Measurements from ENCODE around the gene CCDC157. TPM values are rescaled to one million over a fixed set of nuclear protein-coding genes. Genes with fewer than 3 reads are reported as not detected.
A peak's percentile ranks its signal among the peaks of the same experiment; 100 is the strongest.

The CCDC157 gene
- total and polyA plus RNA-seq, 9 of the 15 experiments (the other 6 are each of a cell fraction or from before 2014, with no cell fraction given), result 0.04 to 1.3 (median 0.68) TPM

DNA sequence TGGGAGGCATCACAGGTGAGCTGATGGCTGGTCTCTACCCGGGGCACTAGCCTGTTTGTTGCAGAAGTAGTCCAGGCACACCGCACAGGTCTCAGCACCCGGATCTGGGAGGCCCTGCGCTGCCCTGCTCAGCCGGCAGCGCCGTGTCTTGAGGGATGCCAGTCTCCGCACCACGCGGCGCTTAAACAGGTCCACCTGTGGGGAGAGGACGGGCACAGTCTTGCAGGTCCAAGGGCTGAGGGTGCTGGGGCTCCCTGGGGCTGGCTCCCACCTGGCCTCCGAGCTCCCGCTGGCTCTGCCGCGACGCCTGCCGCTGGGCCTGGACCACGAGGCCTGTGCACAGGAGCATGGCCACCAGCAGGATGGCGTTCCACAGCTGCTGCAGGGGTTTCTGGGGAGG, 23.2 kb downstream of the CCDC157 start:
- BruUV-seq (replicated peaks), result no TSS peak
- H3K9me3 ChIP-seq (replicated peaks; ENCODE audit: control insufficient read depth, insufficient read depth, low read depth, low read length), result no peaks in the 10 kb centered on the region
- in situ Hi-C loops (cut with MboI) (loop anchor here (25.0 kb wide), 1 partner anchor 268 kb away; no protein-coding TSS in a partner anchor), intact Hi-C loops (cut with micrococcal nuclease) (no loop called here)
- no peaks in the 10 kb centered on the region for H3K9me1 ChIP-seq (ENCODE audit: control insufficient read depth, insufficient read depth, low read length)
- H3K27ac ChIP-seq (ENCODE audit: extremely low read depth, low read depth, low read length), result no peak overlapping the region
- peaks cover 0 to 4% of the 10 kb centered on the region in 2 experiments; a peak in 2 of 5 replicates for H3K4me1 ChIP-seq (replicated peaks in 1 of 2; ENCODE audit: control insufficient read depth in 2 of 2, insufficient read depth in 2 of 2, low read length in 2 of 2)
- no peaks in the 10 kb centered on the region for H3K27me3 ChIP-seq (ENCODE audit: control insufficient read depth in 2 of 2, insufficient read depth in 2 of 2, low read length in 2 of 2)
- peak overlapping the region in 1 of 2 experiments; percentile 26; a peak in 1 of 4 replicates for H3K9ac ChIP-seq (ENCODE audit: insufficient read depth in 1 of 2, low read depth in 2 of 2, low read length in 2 of 2)
- H4K20me1 ChIP-seq (replicated peaks; ENCODE audit: control insufficient read depth, insufficient read depth, low read length), result no peaks in the 10 kb centered on the region
- CTCF ChIA-PET (ENCODE audit: low intra/inter-chr PET ratio), result no interaction called here
- H3K36me3 ChIP-seq (ENCODE audit: control insufficient read depth, insufficient read depth, low read length), result no peaks in the 10 kb centered on the region
- H3K79me2 ChIP-seq (ENCODE audit: control insufficient read depth, insufficient read depth, low read length), result no peaks in the 10 kb centered on the region
- H3K4me2 ChIP-seq (ENCODE audit: insufficient read depth, low read length), result no peak overlapping the region
- no peak overlapping the region for H3K4me3 ChIP-seq
- WGBS (ENCODE audit: insufficient coverage, low coverage, missing lambda C conversion rate), result 95% methylated on average over 4 of the region's 20 CpGs
- POLR2A ChIA-PET, result interaction anchor here (0.6 kb wide), 1 partner anchor 105 kb away, joined by 3 read pairs; no protein-coding TSS in a partner anchor
- no peak for DNase-seq (ENCODE audit: extremely low read depth in 1 of 4, low spot score in 3 of 4)
- FAIRE-seq, result no peak
- ATAC-seq, result no peak
- H2AFZ ChIP-seq (ENCODE audit: low read depth, low read length), result no peak overlapping the region
- TF ChIP-seq CBX1 (IDR thresholded peaks at IDR 0.05; ENCODE audit: low read depth), result no peak
- no peak for TF ChIP-seq ZNF707 (CRISPR knock-in tag; conservative IDR thresholded peaks at IDR 0.05)
- no peak for TF ChIP-seq RBM17 (IDR thresholded peaks at IDR 0.05; ENCODE audit: borderline replicate concordance, low read depth, low read length)
- TF ChIP-seq, protein P1, sequence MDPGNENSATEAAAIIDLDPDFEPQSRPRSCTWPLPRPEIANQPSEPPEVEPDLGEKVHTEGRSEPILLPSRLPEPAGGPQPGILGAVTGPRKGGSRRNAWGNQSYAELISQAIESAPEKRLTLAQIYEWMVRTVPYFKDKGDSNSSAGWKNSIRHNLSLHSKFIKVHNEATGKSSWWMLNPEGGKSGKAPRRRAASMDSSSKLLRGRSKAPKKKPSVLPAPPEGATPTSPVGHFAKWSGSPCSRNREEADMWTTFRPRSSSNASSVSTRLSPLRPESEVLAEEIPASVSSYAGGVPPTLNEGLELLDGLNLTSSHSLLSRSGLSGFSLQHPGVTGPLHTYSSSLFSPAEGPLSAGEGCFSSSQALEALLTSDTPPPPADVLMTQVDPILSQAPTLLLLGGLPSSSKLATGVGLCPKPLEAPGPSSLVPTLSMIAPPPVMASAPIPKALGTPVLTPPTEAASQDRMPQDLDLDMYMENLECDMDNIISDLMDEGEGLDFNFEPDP (CRISPR knock-in tag; IDR thresholded peaks at IDR 0.05), result no peak
- TF ChIP-seq ETV5 (CRISPR knock-in tag; IDR thresholded peaks at IDR 0.05; ENCODE audit: low read depth), result no peak
- TF ChIP-seq MECOM (CRISPR knock-in tag; IDR thresholded peaks at IDR 0.05), result no peak
- TF ChIP-seq CC2D1A (IDR thresholded peaks at IDR 0.05), result no peak
- TF ChIP-seq PPARD (CRISPR knock-in tag; IDR thresholded peaks at IDR 0.05), result no peak
- TF ChIP-seq, protein P2, sequence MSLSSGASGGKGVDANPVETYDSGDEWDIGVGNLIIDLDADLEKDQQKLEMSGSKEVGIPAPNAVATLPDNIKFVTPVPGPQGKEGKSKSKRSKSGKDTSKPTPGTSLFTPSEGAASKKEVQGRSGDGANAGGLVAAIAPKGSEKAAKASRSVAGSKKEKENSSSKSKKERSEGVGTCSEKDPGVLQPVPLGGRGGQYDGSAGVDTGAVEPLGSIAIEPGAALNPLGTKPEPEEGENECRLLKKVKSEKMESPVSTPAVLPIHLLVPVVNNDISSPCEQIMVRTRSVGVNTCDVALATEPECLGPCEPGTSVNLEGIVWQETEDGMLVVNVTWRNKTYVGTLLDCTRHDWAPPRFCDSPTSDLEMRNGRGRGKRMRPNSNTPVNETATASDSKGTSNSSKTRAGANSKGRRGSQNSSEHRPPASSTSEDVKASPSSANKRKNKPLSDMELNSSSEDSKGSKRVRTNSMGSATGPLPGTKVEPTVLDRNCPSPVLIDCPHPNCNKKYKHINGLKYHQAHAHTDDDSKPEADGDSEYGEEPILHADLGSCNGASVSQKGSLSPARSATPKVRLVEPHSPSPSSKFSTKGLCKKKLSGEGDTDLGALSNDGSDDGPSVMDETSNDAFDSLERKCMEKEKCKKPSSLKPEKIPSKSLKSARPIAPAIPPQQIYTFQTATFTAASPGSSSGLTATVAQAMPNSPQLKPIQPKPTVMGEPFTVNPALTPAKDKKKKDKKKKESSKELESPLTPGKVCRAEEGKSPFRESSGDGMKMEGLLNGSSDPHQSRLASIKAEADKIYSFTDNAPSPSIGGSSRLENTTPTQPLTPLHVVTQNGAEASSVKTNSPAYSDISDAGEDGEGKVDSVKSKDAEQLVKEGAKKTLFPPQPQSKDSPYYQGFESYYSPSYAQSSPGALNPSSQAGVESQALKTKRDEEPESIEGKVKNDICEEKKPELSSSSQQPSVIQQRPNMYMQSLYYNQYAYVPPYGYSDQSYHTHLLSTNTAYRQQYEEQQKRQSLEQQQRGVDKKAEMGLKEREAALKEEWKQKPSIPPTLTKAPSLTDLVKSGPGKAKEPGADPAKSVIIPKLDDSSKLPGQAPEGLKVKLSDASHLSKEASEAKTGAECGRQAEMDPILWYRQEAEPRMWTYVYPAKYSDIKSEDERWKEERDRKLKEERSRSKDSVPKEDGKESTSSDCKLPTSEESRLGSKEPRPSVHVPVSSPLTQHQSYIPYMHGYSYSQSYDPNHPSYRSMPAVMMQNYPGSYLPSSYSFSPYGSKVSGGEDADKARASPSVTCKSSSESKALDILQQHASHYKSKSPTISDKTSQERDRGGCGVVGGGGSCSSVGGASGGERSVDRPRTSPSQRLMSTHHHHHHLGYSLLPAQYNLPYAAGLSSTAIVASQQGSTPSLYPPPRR (CRISPR knock-in tag; IDR thresholded peaks at IDR 0.05; ENCODE audit: borderline replicate concordance), result no peak
- TF ChIP-seq, protein P3, sequence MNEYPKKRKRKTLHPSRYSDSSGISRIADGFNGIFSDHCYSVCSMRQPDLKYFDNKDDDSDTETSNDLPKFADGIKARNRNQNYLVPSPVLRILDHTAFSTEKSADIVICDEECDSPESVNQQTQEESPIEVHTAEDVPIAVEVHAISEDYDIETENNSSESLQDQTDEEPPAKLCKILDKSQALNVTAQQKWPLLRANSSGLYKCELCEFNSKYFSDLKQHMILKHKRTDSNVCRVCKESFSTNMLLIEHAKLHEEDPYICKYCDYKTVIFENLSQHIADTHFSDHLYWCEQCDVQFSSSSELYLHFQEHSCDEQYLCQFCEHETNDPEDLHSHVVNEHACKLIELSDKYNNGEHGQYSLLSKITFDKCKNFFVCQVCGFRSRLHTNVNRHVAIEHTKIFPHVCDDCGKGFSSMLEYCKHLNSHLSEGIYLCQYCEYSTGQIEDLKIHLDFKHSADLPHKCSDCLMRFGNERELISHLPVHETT (CRISPR knock-in tag; conservative IDR thresholded peaks at IDR 0.05 in 1 of 2, IDR thresholded peaks at IDR 0.05 in 1 of 2), result no peak
- no peak for TF ChIP-seq CREM (IDR thresholded peaks at IDR 0.05; ENCODE audit: low read depth)
- TF ChIP-seq MYC (IDR thresholded peaks at IDR 0.05; ENCODE audit: low read depth, low read length), result no peak
- no peak for TF ChIP-seq MYC (CRISPR knock-in tag; IDR thresholded peaks at IDR 0.05; ENCODE audit: borderline replicate concordance, low read depth)
- no peak for TF ChIP-seq ZNF146 (CRISPR knock-in tag; IDR thresholded peaks at IDR 0.05; ENCODE audit: unreplicated experiment)
- TF ChIP-seq FOSL1 (tag; conservative IDR thresholded peaks at IDR 0.05), result no peak
- no peak for TF ChIP-seq WHSC1 (IDR thresholded peaks at IDR 0.05; ENCODE audit: low read length)
